Activated naive CD4-positive, alpha-beta T cell treated with Interleukin-2 at 50 U/mL for 16 hours (primary cell): ENCODE measurements around the gene BABAM2.
"Not testable (repeated sequence)": the region's sequence is repeated elsewhere in the genome, so short reads cannot be mapped to it uniquely, and the experiment has no call there.

Source experiments
- DNase-seq: peaks from one replicate; pipeline ENCODE4 v3.0.0-alpha.2; 2020

BABAM2 gene

DNA sequence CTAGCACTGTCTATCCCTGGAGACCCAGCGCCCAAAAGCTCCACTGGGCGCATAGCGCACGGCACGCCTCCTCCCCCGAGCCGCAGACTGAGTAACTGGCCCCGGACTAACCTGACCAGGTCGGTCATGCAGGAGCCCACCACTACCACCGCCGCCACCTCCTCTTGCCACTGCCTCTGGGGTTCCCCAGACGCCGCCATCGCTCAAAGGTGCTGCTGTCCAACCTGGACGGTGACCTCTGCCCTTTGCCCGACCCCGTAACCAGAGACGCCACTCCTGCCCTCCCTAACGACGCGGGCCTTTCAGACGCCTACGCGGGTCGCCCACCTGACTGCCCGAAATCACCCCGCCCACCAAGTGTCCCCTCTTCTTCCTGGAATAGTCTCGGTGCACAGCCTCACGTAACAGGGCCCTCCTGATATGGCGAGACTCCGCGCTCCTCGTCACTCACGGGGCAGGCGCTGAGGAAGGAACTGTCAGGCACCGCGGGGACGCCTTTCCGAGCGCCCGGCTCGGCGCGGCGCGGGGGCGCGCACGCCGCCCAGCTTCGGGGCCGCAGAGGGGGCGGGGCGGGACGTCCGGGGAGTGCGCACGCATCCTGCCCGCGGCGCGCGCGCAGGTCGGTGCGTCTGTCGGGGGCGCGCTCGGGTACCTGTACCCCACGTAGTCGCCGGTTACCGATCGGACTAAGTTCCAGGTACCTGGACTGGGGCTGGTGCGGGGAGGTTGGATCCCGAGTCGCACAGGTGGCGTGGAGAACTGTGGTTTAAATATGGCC, at the start of gene BABAM2, which contains the start of gene RBKS:
Gene BABAM2, plus strand, starts transcription at position 584 of the 778 bp plus-strand sequence. CDS start 3,828 bp downstream, outside the sequence.
Gene RBKS, minus strand, starts transcription at position 242 of the 778 bp plus-strand sequence. Its CDS starts 42 bp downstream, at position 200.
- DNase-seq = peak; percentile 90

DNA sequence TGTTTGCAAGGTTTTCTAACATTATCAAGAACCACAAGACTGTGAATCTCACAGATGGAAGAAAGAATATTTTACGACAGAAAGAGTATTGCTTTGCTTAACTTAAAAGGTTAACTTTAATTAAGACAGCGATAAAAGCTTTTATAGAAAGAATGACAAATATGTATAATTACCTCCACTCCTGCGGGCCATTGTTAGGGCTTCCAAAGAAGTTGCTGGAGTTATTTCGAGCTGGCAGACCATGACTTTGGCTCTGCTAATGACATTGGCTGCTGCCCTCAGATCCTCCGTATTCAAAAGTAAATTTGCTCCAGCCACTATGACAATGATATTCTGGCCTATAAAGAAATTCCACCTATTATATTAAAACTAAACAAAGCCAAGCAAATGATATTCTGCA, 47.6 kb upstream of the BABAM2 start:
- DNase-seq = no peak

DNA sequence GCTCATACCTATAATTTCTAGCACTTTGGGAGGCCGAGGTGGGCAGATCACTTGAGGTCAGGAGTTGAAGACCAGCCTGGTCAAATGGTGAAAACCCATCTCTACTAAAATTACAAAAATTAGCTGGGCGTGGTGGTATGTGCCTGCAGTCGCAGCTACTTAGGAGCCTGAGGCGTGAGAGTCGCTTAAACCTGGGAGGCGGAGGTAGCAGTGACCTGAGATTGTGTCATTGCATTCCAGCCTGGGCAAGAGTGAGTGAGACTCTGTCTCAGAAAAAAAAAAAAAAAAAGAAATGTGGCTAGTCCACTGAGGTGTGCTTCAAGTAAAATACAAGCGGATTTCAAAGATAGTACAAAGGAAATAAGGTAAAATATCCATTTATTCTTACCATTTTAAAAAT, 46.5 kb upstream of the BABAM2 start:
- DNase-seq = no peak

DNA sequence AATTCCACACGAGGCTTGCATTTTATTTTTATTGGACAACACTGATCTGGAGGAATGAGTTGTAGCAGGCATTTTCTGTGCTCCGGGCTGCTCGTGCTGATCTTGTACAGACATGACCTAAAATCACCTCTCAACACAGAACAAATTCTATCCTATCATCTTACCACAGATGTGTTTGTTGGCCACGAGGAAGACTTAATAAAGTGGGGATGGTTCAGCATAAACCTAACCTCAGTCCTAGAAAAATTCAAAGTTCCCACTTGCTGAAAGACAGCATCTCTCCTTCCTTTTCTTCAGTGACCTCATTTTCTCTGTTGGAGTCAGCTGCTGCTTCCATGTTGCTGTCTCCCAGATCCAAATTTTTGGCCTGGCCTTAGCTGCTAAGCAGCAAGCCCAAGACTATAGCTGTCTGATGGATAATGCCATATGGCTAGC, 45.7 kb upstream of the BABAM2 start:
- DNase-seq = no peak

DNA sequence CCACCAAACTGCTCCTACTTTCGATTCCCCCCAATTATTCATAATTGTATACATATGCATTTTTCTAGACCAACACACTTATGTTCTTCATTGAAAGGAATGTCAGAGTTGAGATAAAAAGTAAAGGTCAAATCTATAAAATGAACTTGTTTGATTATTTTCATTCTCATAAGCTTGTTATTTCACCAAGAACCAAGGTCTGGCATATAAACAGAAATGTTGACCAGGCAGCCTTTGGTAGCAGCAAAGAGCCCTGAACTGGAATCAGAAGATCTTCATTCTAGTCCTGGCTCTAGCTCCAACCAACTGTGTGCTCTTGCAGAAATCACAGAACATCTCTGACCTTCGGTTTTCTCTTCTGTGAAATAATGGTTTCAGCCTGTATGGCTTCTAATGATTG, 43.2 kb upstream of the BABAM2 start:
- DNase-seq = no peak

DNA sequence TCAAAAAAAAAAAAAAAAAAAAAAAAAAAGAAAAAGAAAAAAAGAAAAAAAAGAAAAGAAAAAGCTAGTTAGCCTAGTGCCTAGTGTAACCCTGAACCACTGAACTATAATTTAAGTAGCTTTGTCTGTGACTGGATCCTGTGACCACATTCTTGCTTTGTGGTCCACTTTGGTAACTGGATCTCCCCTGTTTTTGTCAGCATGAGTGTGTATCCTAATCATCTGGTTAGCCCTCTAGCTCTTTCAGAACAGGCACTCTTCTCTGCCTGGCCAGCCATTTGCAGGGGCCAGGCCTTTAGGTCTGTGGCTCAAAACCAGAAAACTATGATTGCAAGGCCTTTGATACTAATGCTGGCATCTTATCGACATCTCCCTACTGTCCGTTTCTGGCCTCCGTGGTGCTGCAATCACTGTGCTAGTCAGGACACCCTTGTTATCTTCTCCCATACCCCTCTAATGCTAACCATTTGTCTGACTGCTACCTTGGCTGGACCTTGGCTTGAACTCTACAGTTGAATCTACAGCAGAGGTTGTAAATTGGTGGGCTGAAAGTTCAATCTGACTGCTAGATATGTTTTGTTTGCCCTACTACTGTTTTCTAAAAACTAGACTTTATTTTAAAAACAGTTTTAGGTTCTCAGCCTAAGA, 40.8 kb upstream of the BABAM2 start:
- DNase-seq = no peak

DNA sequence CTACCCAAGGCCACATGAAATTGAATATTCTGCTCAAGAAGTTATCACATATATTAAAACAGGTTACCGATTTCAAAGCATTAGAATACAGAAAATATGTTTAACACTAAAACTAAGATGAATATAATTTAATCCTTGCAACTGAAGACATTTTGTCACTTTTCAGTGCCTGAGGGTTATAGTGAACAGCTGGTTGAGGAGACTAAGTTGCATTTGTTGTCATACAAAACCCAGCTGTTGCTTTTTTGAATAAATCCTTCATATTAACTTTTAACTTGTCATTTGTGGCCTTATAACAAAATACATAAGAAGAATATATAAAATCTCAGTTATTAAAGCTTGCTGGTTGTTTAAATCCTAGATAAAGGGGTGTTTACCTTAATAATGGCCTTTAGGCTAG, 37.8 kb upstream of the BABAM2 start:
- no peak for DNase-seq

DNA sequence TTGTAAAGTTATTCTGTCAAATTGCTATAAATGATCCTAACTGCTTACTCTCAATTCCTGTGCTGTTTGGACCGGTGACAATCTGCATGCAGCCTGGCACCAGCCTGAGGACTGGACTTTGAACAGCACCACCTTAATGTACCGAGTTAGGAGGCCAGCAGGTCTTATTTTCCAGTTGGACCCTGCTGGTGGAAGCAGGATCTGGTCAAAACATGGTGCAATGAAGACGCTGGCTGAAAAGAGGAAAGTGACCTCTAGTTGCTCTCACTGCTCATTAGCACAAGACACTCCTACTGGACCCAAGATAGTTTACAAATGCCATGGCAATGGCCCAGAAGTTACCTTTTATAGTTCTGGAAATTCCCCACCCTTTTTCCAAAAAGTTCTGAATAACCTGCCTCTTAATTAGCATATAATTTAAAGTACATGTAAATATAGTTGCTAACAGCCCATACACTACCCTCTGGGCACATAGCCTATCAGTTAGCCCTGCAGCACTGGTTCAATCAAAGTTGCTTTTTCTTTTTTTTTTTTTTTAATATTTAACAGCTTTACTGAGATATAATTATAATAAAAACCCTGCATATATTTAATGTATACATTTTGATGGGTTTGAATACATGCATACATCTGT, 36.2 kb upstream of the BABAM2 start:
- no peak for DNase-seq

DNA sequence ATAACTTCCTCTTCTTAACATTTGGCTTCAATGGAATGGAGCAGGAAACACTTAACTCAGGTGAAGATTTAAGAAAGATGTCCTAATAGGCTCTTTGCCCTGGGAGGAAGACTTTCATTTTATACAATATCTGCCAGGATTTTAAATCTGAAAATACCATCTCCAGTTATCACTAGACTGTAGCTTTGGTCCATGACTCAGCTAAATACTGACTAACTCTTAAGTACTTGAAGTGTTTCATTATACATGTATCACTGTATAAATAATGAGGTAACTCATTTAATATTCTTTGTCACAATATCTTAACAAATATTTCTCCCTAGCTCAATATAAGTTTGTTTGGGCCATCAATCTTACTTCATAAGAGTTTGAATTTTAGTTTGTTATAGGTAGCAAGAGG, 35.1 kb upstream of the BABAM2 start:
- DNase-seq = no peak

DNA sequence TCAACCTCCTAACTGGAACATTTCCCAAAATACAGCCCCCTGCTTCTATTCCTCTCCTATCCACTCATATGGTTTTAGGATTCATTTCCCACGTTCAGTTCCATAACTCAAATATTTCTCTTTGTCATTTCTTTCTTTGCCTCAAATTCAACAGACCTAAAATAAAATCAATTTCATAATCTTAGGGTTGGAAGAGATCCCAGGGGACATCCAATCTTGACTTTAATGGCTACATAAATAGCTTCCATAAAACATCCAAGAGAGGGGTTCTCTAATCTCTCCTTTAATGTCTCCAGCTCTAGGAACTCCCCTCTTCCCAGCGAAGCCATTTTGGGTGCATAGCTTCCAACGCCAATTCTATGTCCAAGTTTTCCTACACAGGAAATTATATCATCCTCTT, 34.1 kb upstream of the BABAM2 start:
- DNase-seq = no peak

DNA sequence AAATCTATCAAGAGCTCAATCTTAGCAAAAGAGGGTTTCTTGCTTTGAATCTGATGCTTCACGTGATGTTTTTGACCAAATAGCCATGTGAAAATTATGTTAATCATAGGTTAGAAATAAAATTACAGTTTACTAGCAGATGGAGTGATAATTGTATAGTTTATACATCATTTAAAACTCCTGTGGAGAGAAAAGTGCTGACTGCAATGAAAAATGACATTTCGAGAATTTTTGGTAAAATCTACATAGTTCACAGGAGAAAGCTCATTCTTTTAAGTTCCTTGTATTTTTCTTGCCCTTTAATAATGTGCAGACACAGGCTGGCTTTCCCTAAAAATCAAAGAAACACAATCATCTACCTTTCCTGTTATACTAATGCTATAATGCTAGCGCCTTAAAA, 33.6 kb upstream of the BABAM2 start:
- no peak for DNase-seq

DNA sequence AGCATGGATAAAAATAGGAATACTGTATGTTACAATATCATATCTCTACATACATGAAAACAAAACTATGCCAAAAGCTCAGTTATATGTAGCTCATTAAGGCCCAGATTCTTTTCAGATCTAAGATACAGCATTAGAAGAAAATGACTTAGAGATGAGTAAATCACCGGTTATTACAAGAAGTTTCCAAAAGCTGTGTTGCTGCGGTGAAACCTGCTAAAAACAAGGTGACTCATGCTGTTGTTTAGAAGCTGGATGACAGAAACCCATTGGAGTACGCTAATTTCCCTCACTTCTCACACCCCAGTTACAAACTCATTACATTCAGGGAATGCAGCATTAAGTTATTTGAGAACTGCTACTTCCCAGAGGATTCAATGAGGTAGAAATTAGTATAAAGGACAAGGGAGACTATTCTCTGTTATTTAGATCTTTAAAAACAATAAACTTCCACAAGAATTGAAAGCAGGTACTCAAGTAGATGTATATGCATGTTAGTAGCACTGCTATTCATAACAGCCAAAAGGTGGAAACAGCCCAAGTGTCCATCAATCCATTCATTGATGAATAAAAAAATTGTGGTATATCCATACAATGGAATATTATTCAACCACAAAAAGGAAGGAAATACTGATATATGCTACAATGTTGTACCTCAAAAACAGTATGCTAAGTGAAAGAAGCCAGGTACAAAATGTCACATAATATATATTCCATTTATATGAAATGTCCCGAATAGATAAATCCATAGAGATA, 32.9 kb upstream of the BABAM2 start:
- peak; percentile 12 for DNase-seq

DNA sequence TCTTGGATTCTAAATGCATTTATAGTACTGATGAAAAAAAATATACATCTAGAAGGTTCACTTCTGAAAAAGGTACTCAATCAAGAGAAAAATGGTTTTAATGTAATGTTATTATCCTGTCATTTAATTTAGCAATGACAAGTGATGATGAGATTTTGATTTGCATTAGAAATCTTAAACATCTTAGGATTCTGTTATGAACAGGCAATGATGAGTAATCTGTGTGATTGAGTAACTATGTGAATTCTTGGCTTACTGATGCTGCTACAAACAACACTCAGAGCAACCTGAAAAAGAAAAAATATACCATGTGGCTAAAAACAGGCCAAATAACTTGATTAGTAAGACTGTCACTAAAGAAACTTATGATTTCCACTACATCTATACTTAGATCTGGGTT, 30.4 kb upstream of the BABAM2 start:
- no peak for DNase-seq

DNA sequence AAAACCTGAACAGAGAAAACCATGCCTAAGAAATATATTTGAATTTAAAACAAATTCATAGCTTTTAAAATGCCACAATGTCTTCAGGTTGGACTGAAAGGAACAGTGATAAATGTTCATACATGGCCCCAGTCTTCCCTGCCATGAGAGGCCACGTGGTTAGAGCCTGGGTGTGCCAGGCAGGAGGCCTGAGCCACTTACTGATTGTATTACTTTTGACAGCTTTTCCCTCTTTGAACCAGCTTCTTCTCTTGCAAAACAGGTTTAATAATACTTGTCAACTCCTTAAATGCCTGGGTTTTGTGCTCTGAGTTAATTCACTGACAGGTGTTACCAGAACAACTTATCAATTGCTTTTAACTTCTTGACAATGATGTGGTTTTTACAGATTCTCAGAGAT, 27.4 kb upstream of the BABAM2 start:
- no peak for DNase-seq

DNA sequence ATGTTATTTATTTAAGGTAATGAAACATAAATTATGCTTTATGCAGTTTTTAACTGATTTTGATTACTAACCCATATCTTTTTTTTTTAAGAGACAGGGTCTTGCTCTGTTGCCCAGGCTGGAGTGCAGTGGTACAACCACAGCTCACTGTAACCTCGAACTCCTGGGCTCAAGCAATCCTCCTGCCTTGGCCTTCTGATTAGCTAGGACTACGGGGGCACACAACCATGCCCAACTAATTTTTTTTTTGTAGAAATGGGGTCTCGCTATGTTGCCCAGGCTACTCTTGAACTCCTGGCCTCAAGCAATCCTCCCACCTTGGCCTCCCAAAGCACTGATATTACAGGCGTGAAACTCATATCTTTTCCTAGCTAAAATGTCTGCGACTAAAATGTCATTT, 26.6 kb upstream of the BABAM2 start:
- DNase-seq = not testable (repeated sequence)

DNA sequence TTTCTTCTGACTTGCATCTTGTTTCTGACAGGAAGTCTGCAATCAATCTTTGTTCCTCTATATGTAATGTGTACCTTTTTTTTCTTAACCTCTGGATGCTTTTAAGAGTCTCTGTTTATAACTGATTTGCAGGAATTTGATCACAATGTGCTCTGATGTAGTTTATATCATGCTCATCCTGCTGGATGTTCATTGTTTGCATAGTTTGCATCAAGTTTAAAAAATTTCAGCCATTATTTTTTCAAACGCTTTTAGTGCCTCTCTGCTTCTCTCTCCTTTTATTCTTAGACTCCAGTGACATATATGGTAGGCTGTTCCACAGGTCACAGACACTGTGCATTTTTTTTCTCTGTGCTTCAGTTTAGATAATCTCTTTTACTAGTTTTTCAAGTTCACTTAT, 24.3 kb upstream of the BABAM2 start:
- DNase-seq = no peak

DNA sequence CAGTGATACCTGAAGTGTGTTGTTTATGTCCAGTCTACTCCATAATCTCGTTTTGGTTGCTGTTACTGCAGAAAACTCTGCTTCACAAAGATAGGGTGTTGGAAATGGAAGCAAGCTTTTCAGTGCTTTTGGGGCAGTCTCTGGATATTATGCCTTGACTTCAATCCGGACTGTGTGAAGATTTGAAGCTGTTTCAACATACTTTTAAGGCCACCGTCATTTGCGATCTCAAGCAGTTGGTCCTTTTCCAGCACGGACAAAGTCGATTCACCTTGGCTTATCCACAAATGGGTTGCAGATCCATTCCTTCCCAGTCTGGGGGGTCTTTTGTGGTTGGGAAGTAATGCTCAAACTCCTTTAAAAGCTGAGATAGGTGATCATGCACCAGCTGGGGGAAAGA, 20.8 kb upstream of the BABAM2 start:
- no peak for DNase-seq

DNA sequence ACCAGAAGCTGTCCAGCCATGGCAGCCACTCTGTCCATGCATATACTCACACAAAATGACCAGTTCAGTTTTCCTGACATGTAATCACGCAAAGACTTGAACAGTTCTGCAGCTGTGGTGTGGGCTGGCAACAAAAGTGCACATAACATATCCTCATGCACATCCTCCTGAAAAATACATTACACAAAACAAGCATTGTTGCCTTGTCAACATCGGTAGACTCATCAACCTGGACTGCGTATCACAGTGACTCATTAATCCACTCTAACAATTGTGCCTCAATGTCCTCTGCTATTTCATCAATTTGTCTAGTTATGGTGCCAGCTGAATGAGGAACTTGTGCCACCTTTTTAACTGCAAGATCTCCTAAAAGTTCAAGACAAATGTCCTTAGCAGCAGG, 19.8 kb upstream of the BABAM2 start:
- DNase-seq = no peak

DNA sequence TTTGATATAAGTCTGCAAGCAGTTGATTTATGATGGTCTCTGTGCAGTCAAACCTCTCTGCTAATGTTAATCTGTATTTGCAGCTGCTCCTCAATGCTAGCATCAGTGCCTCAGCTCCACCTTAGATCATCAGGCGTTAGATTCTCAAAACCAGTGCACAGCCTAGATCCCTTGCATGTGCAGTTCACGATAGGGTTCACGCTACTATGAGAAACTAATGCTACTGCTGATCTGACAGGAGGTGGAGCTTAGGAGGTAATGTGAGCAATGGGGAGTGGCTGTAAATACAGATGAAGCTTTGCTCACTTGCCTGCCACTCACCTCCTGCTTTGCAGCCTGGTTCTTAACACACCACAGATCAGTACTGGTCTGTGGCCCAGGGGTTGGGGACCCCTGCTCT, 18.7 kb upstream of the BABAM2 start:
- DNase-seq = no peak

DNA sequence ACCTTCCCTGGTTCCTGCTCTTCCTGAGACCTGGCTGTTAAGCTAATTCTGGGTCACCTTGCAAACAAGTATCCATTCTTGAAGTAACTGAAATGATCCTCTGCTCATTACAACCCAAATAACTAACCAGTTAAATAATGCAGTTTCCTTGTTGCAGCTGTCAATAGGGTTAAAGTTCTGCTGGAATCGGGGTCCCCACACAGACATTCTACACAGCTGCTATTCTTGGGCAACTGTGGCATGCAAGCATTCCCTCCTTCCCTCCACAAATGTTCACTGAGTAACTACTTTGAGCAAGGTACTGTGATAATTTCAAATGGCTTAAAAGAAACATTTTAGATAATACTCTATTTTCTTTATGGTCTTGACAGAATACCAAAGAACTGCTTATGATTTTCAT, 17.4 kb upstream of the BABAM2 start:
- DNase-seq = no peak

DNA sequence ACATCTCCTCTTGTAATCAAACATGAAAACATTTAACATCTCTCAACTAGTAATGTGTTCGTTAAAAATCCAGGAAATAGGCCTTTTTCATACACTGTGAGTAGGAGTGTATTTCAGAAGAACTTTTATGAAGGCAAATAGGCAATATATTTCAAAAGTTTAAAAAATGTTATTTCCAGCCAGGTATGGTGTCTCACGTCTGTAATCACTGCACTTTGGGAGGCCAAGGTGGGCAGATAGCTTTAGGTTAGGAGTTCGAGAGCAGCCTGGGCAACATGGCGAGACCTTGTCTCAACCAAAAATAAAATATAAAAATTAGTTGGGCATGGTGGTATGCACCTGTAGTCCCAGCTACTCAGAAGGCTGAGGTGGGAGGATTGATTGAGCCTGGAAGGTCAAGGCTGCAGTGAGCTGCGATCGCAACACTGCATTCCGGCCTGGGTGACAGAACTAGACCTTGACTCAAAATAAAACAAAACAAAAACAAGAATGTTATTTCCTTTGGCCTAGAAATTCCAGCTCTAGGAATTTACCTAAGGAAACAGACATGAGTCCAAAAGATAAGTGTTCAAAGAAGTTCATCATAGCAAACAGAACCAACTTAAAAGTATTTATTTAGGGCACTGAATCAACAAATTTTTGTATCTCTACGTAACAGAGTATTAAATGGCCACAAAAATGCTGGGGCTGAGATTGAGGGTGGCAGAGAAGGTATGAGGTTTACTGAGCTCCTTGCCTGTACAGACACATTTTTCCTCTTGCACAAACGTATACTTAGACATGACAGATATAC, 15.2 kb upstream of the BABAM2 start:
- DNase-seq = no peak

DNA sequence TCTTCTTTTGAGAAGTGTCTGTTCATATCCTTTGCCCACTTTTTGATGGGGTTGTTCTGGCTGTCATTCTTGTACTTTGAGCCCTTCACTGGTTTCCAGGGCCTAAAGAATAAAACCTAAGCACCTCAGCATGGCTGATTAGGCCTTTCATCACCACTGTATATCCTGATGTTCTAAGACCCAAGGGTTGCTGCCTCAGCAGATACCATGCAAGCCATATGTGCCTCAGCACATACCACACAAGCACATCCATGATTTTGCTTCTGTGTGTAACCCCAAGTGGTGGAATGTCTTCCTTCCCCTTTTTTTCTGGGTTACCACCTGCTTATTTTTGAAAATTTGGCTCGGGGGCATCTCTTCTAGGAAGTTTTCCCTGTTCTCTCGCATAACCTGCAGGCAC, 11.7 kb upstream of the BABAM2 start:
- no peak for DNase-seq
